ENCODE results near the gene INTS11.
A peak's percentile ranks its signal among the peaks of the same experiment; 100 is the strongest.
"Not testable (repeated sequence)": the region's sequence is repeated elsewhere in the genome, so short reads cannot be mapped to it uniquely, and the experiment has no call there.

INTS11 gene

GRCh38 chr1:1371746-1372711, 47.6 kb upstream of the INTS11 start:
- Histone ChIP-seq H3K23ac (ENCODE audit: low read length) (no peak overlapping the region), H3K4me1 (ENCODE audit: control insufficient read depth in 1 of 2, insufficient read depth in 2 of 2, low read length in 2 of 2) (peaks cover 11 to 13% of the 10 kb centered on the region in 2 experiments), H3K4me2 (ENCODE audit: low read length) (no peak overlapping the region), H2BK5ac (ENCODE audit: low read depth, low read length, poor library complexity) (no peak overlapping the region), H4K91ac (ENCODE audit: low read depth, low read length) (no peak overlapping the region), H3K18ac (ENCODE audit: low read length) (no peak overlapping the region), H4K8ac (ENCODE audit: low read depth, low read length) (no peak overlapping the region), H2BK120ac (ENCODE audit: insufficient read depth, low read length, poor library complexity) (no peak overlapping the region), H3K36me3 (ENCODE audit: control insufficient read depth in 1 of 2, insufficient read depth in 2 of 2, low read length in 2 of 2) (peaks cover 26 to 29% of the 10 kb centered on the region in 2 experiments), H2AFZ (ENCODE audit: insufficient read depth, low read length, poor library complexity) (no peak overlapping the region), H3K9ac (ENCODE audit: low read length) (no peak overlapping the region), H2BK12ac (ENCODE audit: low read length) (no peak overlapping the region), H2AK5ac (ENCODE audit: low read length) (no peak overlapping the region), H3K14ac (ENCODE audit: low read length) (no peak overlapping the region), H3K27me3 (ENCODE audit: insufficient read depth, low read length) (no peaks in the 10 kb centered on the region), H3K4ac (ENCODE audit: low read depth, low read length) (no peak overlapping the region), H3K4me3 (ENCODE audit: low read depth, low read length) (no peak overlapping the region), H3K27ac (ENCODE audit: low read depth, low read length) (no peak overlapping the region), H4K12ac (ENCODE audit: low read depth, low read length) (no peak overlapping the region), H3K9me3 (ENCODE audit: insufficient read depth, low read depth, low read length) (peaks cover 5% of the 10 kb centered on the region), H3K79me1 (ENCODE audit: low read length) (peaks cover 8% of the 10 kb centered on the region), H3K79me2 (ENCODE audit: control insufficient read depth, insufficient read depth, low read length, poor library complexity) (peaks cover 13% of the 10 kb centered on the region)
- WGBS (ENCODE audit: extremely low coverage, insufficient coverage, insufficient read length): no CpG with 5 or more reads among the region's 26 CpGs
- peak; percentile 50 to 75 for DNase-seq

GRCh38 chr1:1371364-1371745, 46.9 kb upstream of the INTS11 start:
- H3K18ac ChIP-seq (ENCODE audit: low read length): no peak overlapping the region
- no peak overlapping the region for H4K8ac ChIP-seq (ENCODE audit: low read depth, low read length)
- DNase-seq: no peak
- no peak overlapping the region for H3K4me3 ChIP-seq (ENCODE audit: low read depth, low read length)
- no peaks in the 10 kb centered on the region for H3K27me3 ChIP-seq (ENCODE audit: insufficient read depth, low read length)
- H3K36me3 ChIP-seq (ENCODE audit: control insufficient read depth in 1 of 2, insufficient read depth in 2 of 2, low read length in 2 of 2): peaks cover 22 to 26% of the 10 kb centered on the region in 2 experiments
- H3K9me3 ChIP-seq (ENCODE audit: insufficient read depth, low read depth, low read length): peaks cover 6% of the 10 kb centered on the region
- no peak overlapping the region for H3K9ac ChIP-seq (ENCODE audit: low read length)
- H3K27ac ChIP-seq (ENCODE audit: low read depth, low read length): no peak overlapping the region
- no peak overlapping the region for H4K91ac ChIP-seq (ENCODE audit: low read depth, low read length)
- WGBS (ENCODE audit: extremely low coverage, insufficient coverage, insufficient read length): no CpG with 5 or more reads among the region's 12 CpGs
- H3K4me1 ChIP-seq (ENCODE audit: control insufficient read depth in 1 of 2, insufficient read depth in 2 of 2, low read length in 2 of 2): peaks cover 11 to 13% of the 10 kb centered on the region in 2 experiments
- H2BK12ac ChIP-seq (ENCODE audit: low read length): no peak overlapping the region
- no peak overlapping the region for H2BK120ac ChIP-seq (ENCODE audit: insufficient read depth, low read length, poor library complexity)
- no peak overlapping the region for H3K14ac ChIP-seq (ENCODE audit: low read length)
- peaks cover 13% of the 10 kb centered on the region for H3K79me2 ChIP-seq (ENCODE audit: control insufficient read depth, insufficient read depth, low read length, poor library complexity)
- H4K12ac ChIP-seq (ENCODE audit: low read depth, low read length): peak overlapping the region; percentile 10
- no peak overlapping the region for H2BK5ac ChIP-seq (ENCODE audit: low read depth, low read length, poor library complexity)
- H3K4me2 ChIP-seq (ENCODE audit: low read length): no peak overlapping the region
- H2AK5ac ChIP-seq (ENCODE audit: low read length): no peak overlapping the region
- no peak overlapping the region for H3K4ac ChIP-seq (ENCODE audit: low read depth, low read length)
- H3K23ac ChIP-seq (ENCODE audit: low read length): no peak overlapping the region
- H2AFZ ChIP-seq (ENCODE audit: insufficient read depth, low read length, poor library complexity): no peak overlapping the region
- peaks cover 8% of the 10 kb centered on the region for H3K79me1 ChIP-seq (ENCODE audit: low read length)

- Histone ChIP-seq H2AK5ac (ENCODE audit: low read length) (no peak overlapping the region), H3K36me3 (ENCODE audit: control insufficient read depth in 1 of 2, insufficient read depth in 2 of 2, low read length in 2 of 2) (peaks cover 21 to 22% of the 10 kb centered on the region in 2 experiments), H3K14ac (ENCODE audit: low read length) (no peak overlapping the region), H2BK5ac (ENCODE audit: low read depth, low read length, poor library complexity) (no peak overlapping the region), H4K12ac (ENCODE audit: low read depth, low read length) (no peak overlapping the region), H4K91ac (ENCODE audit: low read depth, low read length) (no peak overlapping the region), H3K4me1 (ENCODE audit: control insufficient read depth in 1 of 2, insufficient read depth in 2 of 2, low read length in 2 of 2) (peaks cover 8 to 9% of the 10 kb centered on the region in 2 experiments), H3K9me3 (ENCODE audit: insufficient read depth, low read depth, low read length) (peaks cover 8% of the 10 kb centered on the region), H2BK120ac (ENCODE audit: insufficient read depth, low read length, poor library complexity) (no peak overlapping the region), H3K4ac (ENCODE audit: low read depth, low read length) (no peak overlapping the region), H3K23ac (ENCODE audit: low read length) (no peak overlapping the region), H3K9ac (ENCODE audit: low read length) (no peak overlapping the region), H2BK12ac (ENCODE audit: low read length) (no peak overlapping the region), H2AFZ (ENCODE audit: insufficient read depth, low read length, poor library complexity) (no peak overlapping the region), H4K8ac (ENCODE audit: low read depth, low read length) (no peak overlapping the region), H3K18ac (ENCODE audit: low read length) (no peak overlapping the region), H3K4me3 (ENCODE audit: low read depth, low read length) (no peak overlapping the region), H3K4me2 (ENCODE audit: low read length) (no peak overlapping the region), H3K79me1 (ENCODE audit: low read length) (peaks cover 6% of the 10 kb centered on the region), H3K27me3 (ENCODE audit: insufficient read depth, low read length) (no peaks in the 10 kb centered on the region), H3K79me2 (ENCODE audit: control insufficient read depth, insufficient read depth, low read length, poor library complexity) (peaks cover 13% of the 10 kb centered on the region), H3K27ac (ENCODE audit: low read depth, low read length) (no peak overlapping the region)
- DNase-seq: no peak
- WGBS (ENCODE audit: extremely low coverage, insufficient coverage, insufficient read length): no CpG with 5 or more reads among the region's 16 CpGs
These were observed 46.4 kb upstream of the INTS11 start for GRCh38 chr1:1370771-1371300.

- H3K27ac ChIP-seq (ENCODE audit: low read depth, low read length); H4K8ac ChIP-seq (ENCODE audit: low read depth, low read length); H4K12ac ChIP-seq (ENCODE audit: low read depth, low read length); H2BK5ac ChIP-seq (ENCODE audit: low read depth, low read length, poor library complexity); H2BK120ac ChIP-seq (ENCODE audit: insufficient read depth, low read length, poor library complexity); H3K14ac ChIP-seq (ENCODE audit: low read length); H2AK5ac ChIP-seq (ENCODE audit: low read length); H3K4ac ChIP-seq (ENCODE audit: low read depth, low read length); DNase-seq; H3K79me1 ChIP-seq (ENCODE audit: low read length); H2AFZ ChIP-seq (ENCODE audit: insufficient read depth, low read length, poor library complexity); H3K18ac ChIP-seq (ENCODE audit: low read length); H2BK12ac ChIP-seq (ENCODE audit: low read length); H3K27me3 ChIP-seq (ENCODE audit: insufficient read depth, low read length); H3K23ac ChIP-seq (ENCODE audit: low read length); H3K9ac ChIP-seq (ENCODE audit: low read length); H3K4me2 ChIP-seq (ENCODE audit: low read length); H3K4me3 ChIP-seq (ENCODE audit: low read depth, low read length); H3K4me1 ChIP-seq (ENCODE audit: control insufficient read depth in 1 of 2, insufficient read depth in 2 of 2, low read length in 2 of 2); H4K91ac ChIP-seq (ENCODE audit: low read depth, low read length): not testable (repeated sequence)
- H3K36me3 ChIP-seq (ENCODE audit: control insufficient read depth in 1 of 2, insufficient read depth in 2 of 2, low read length in 2 of 2): peaks cover 21 to 22% of the 10 kb centered on the region in 2 experiments
- H3K79me2 ChIP-seq (ENCODE audit: control insufficient read depth, insufficient read depth, low read length, poor library complexity): peaks cover 13% of the 10 kb centered on the region
- peaks cover 10% of the 10 kb centered on the region for H3K9me3 ChIP-seq (ENCODE audit: insufficient read depth, low read depth, low read length)
- no CpG with 5 or more reads among the region's 14 CpGs for WGBS (ENCODE audit: extremely low coverage, insufficient coverage, insufficient read length)
These were observed 45.6 kb upstream of the INTS11 start for GRCh38 chr1:1370094-1370493.
